ENCODE results near the gene TTYH3.

Gene TTYH3

GRCh38 chr7:2710286-2710655 is 78.5 kb downstream of the TTYH3 start:
- Histone ChIP-seq H3K79me2 (no peaks in the 10 kb centered on the region), H3K4me2 (ENCODE audit: low read length) (no peak overlapping the region), H3K27ac (no peak overlapping the region), H3K4me1 (no peaks in the 10 kb centered on the region), H3K4me3 (ENCODE audit: low read depth, low read length) (no peak overlapping the region), H3K36me3 (ENCODE audit: control insufficient read depth, insufficient read depth, low read length) (no peaks in the 10 kb centered on the region), H3K9me3 (ENCODE audit: control insufficient read depth, low read length) (no peaks in the 10 kb centered on the region), H3K27me3 (ENCODE audit: control insufficient read depth, insufficient read depth, low read length) (no peaks in the 10 kb centered on the region), H3K9ac (no peak overlapping the region), H2AFZ (no peak overlapping the region)
- no peak for TF ChIP-seq CTCF (IDR thresholded peaks at IDR 0.05)

- Histone ChIP-seq H3K27me3 (ENCODE audit: control insufficient read depth, insufficient read depth, low read length) (no peaks in the 10 kb centered on the region), H3K4me1 (peaks cover 2% of the 10 kb centered on the region), H3K4me2 (ENCODE audit: low read length) (no peak overlapping the region), H3K4me3 (ENCODE audit: low read depth, low read length) (no peak overlapping the region), H3K27ac (no peak overlapping the region), H2AFZ (no peak overlapping the region), H3K9ac (no peak overlapping the region), H3K79me2 (no peaks in the 10 kb centered on the region), H3K9me3 (ENCODE audit: control insufficient read depth, low read length) (no peaks in the 10 kb centered on the region), H3K36me3 (ENCODE audit: control insufficient read depth, insufficient read depth, low read length) (no peaks in the 10 kb centered on the region)
- no peak for TF ChIP-seq CTCF (IDR thresholded peaks at IDR 0.05)
Observed at GRCh38 chr7:2710901-2711551, 79.2 kb downstream of the TTYH3 start.

- TF ChIP-seq CTCF (IDR thresholded peaks at IDR 0.05): no peak
- no peak overlapping the region for H3K9ac ChIP-seq
Observed at GRCh38 chr7:2711895-2712675, 80.3 kb downstream of the TTYH3 start.

GRCh38 chr7:2713370-2713769 is 81.6 kb downstream of the TTYH3 start:
- H3K27ac ChIP-seq: no peak overlapping the region
- H3K27me3 ChIP-seq (ENCODE audit: control insufficient read depth, insufficient read depth, low read length): no peaks in the 10 kb centered on the region
- H2AFZ ChIP-seq: no peak overlapping the region
- no peaks in the 10 kb centered on the region for H3K36me3 ChIP-seq (ENCODE audit: control insufficient read depth, insufficient read depth, low read length)
- no peaks in the 10 kb centered on the region for H3K79me2 ChIP-seq
- no peaks in the 10 kb centered on the region for H3K9me3 ChIP-seq (ENCODE audit: control insufficient read depth, low read length)
- H3K4me2 ChIP-seq (ENCODE audit: low read length): no peak overlapping the region
- no peak for TF ChIP-seq CTCF (IDR thresholded peaks at IDR 0.05)
- peaks cover 2% of the 10 kb centered on the region for H3K4me1 ChIP-seq
- no peak overlapping the region for H3K9ac ChIP-seq
- no peak overlapping the region for H3K4me3 ChIP-seq (ENCODE audit: low read depth, low read length)

More at GRCh38 chr7:2711895-2712675, 80.3 kb downstream of the TTYH3 start:
- no peaks in the 10 kb centered on the region for H3K9me3 ChIP-seq (ENCODE audit: control insufficient read depth, low read length)
- H3K79me2 ChIP-seq: no peaks in the 10 kb centered on the region
- H3K36me3 ChIP-seq (ENCODE audit: control insufficient read depth, insufficient read depth, low read length): no peaks in the 10 kb centered on the region
- H2AFZ ChIP-seq: no peak overlapping the region
- no peak overlapping the region for H3K27ac ChIP-seq
- H3K4me2 ChIP-seq (ENCODE audit: low read length): no peak overlapping the region
- H3K4me1 ChIP-seq: peaks cover 2% of the 10 kb centered on the region
- H3K4me3 ChIP-seq (ENCODE audit: low read depth, low read length): no peak overlapping the region
- H3K27me3 ChIP-seq (ENCODE audit: control insufficient read depth, insufficient read depth, low read length): no peaks in the 10 kb centered on the region
